HG03565 (cell line): ENCODE measurements around the gene GNA14.
"Not testable (repeated sequence)": the region's sequence is repeated elsewhere in the genome, so short reads cannot be mapped to it uniquely, and the experiment has no call there.

Experiments used
- ATAC-seq: cut with Tn5 transposase; IDR thresholded peaks from one replicate; pipeline ENCODE4 v1.9.1; 2021; ENCODE audit warnings: mild to moderate bottlenecking, moderate library complexity; ENCODE audit not compliant: unreplicated experiment

Gene GNA14

GRCh38 chr9:77455312-77455927 is 192.7 kb downstream of the GNA14 start:
- no peak for ATAC-seq

GRCh38 chr9:77454663-77455062 is 193.5 kb downstream of the GNA14 start:
- ATAC-seq, result no peak

DNA sequence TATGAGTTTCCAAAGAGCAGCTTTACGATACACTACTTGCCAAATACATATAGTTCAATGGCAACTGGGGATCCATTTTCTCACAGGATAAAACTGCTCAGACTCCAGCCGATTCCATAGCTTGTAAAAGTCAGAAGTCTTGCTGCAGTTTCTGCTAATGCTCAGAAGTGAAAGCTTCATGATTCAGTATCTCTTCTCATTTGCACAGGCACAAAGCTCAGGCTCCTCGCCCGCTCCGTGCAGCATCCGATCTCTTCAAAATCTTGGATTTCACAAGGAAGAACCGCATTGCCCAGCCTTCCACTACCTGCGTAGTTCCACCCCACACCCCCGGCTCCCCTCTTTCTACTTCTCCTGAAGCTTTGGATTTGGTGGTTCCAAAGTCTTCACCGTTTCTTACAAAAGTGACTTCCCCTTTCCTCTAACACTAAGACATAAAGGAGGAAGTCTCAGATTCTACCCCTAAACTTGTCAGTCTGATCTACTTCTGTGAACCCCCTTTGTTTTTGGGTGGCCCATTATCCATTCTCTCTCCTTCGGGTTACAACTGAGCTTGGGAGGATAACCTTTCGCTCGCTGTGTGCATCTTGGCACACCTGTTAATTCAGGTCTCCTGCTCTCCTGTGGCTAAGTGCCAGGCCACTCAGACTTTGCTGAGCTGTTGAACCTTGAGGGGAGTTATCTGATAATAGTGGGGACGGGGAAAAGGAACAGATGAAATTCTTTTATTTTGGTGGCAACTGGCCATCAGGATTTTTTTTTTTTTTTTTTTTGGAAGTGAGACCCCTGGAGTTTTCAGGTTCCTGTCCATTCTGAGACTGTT is 194.1 kb downstream of the GNA14 start:
- ATAC-seq, result no peak

GRCh38 chr9:77451507-77451906 is 196.6 kb downstream of the GNA14 start:
- ATAC-seq, result no peak

- no peak for ATAC-seq
These were observed 198.0 kb downstream of the GNA14 start for GRCh38 chr9:77450085-77450475.

DNA sequence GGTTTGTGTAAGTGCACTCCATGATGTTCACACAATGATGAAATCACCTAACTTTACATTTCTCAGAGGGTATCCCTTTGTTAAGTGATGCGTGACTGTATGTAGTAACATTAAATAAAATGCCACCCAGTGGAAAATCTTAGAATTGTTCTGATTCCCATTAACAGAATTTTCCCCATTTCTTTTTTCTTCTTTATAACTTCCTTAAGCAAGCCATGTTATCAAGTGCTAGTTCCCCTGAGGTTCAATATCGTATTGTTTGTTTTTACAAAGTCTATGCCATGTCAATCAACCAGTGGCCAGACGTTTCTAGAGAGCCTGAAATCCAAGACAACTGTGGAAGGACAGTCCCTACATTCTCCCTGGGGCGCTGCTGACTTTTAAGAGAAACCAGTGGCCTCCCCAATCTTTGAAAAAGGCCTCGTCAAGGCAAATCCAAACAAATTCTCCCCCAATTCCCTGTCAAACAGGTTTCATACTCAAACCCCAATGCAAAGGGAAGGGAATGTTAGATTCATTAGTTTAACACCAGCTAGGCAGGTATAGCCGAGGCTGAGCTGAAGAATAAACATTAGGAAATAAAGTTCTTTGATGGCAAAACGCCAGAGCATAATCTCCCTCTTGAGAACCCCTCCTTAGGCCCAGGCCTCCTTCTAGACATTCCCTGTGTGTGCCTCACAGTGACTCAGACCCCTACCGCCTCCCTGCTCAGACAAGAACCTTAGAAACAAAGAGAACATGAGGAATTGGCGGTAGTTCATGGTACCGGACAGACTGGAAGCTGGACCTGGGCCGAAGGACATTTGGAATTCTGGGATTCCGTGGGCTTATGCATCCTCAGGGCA is 198.7 kb downstream of the GNA14 start:
- no peak for ATAC-seq

GRCh38 chr9:77447646-77448045 is 200.5 kb downstream of the GNA14 start:
- no peak for ATAC-seq

- ATAC-seq, result no peak
These were observed 205.7 kb downstream of the GNA14 start for GRCh38 chr9:77442436-77442835.

DNA sequence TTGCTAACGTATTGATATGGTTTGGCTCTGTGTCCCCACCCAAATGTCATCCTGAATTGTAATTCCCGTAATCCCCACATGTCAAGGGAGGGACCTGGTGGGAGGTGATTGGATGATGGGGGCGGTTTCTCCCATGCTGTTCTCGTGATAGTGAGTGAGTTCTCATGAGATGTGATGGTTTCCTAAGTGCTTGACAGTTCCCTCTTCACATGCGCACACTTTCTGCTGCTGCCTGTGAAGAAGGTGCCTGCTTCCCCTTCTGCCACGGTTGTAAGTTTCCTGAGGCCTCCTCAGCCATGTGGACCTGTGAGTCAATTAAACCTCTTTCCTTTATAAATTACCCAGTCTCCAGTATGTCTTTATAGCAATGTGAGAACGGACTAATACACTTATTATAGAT is 207.0 kb downstream of the GNA14 start:
- ATAC-seq, result not testable (repeated sequence)

DNA sequence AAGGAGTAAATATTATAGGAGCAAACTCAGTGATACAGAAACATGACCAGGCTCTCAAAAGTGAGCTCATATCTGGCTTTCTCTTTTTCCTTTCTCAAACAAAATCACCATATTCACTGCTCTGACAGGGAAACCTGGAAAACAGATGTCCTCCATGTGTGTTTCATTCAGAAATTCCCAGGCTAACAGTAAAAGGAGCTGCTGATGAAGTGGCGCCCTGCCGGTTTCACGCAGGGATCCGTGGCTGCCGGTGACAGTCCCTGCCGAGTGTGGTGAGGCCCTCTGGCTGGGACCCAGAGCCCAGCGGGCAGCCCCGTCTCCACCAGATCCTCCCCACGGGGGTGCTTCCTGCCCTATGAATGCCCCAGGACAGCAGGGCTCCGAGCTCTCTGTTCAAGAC is 208.1 kb downstream of the GNA14 start:
- no peak for ATAC-seq

GRCh38 chr9:77438653-77439052 is 209.5 kb downstream of the GNA14 start:
- no peak for ATAC-seq

DNA sequence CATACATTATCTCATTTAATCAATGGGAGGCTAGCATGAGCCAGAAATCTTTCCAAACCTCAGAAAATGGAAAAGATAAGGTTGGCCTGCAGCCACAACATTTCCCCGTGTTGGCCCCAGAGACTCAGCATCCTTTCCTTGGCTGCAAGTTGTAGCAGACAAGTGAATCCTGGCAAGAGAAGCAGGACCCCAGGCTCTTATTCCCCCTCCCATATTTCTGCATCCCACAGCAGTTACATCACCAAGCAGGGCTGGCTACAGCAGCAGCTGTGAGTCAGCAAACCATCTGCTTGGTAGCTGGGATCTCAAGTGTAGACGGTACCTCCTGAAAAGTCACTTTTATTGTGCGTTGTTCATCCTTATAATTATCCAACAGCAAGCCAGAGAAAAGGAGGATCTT is 212.4 kb downstream of the GNA14 start:
- ATAC-seq, result no peak

- no peak for ATAC-seq
These were observed 212.8 kb downstream of the GNA14 start for GRCh38 chr9:77435277-77435676.

DNA sequence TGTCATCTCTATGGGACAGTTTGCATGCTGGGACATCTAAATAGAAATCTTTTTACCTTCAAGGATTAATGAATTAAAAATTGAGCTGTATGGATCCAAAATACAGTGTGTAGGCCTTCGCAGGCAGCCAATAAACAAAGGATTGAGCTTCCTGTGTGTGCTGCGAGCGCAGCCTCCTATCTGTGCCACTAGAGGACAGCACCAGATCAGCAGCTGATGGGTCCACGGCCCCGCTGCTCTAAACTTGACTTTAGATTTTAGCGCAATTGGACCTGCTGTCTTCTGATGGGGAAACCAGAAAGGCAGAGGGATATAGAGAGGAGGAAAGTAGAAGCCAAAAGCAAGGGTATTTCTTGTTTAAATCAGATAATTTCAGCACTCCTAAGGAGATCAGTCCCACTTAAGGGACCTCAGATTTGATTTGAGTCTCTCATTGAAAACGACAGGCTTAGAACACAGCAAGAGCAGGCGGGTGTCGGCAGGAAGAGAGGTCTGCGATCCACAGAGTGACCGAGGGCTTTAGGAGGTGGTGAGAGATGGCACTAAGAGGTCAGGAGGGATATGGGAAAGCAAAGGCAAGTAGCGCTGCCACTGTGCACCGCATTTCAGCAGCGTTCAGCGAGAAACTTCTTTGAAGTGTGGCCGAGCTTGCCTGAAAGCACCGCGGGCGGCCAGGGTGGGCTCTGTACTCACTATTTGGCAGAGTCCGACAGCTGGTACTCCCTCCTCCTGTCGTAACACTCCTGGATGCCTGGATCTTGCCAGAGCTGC is 214.3 kb downstream of the GNA14 start:
- peak; percentile 92 for ATAC-seq

DNA sequence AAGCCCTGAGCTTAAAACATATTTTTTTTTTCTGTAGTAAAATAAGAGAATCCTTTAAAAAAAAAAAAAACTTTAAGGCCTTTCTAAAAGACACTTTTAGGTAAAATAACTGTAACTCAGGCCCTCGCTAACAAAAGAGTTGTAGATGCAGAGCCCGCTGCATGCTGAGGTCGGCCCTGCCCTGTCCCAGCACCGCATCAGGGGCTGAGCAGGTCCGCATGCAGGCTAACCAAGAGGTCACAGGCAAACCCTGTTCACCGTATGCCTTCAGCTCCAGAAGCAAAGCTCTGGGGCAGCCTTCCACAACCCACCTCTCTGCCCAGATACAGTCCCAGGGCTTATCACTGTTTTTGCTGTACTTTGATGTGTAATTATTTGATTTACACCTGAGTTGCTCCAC is 216.1 kb downstream of the GNA14 start:
- no peak for ATAC-seq

GRCh38 chr9:77429928-77430327 is 218.2 kb downstream of the GNA14 start:
- no peak for ATAC-seq

DNA sequence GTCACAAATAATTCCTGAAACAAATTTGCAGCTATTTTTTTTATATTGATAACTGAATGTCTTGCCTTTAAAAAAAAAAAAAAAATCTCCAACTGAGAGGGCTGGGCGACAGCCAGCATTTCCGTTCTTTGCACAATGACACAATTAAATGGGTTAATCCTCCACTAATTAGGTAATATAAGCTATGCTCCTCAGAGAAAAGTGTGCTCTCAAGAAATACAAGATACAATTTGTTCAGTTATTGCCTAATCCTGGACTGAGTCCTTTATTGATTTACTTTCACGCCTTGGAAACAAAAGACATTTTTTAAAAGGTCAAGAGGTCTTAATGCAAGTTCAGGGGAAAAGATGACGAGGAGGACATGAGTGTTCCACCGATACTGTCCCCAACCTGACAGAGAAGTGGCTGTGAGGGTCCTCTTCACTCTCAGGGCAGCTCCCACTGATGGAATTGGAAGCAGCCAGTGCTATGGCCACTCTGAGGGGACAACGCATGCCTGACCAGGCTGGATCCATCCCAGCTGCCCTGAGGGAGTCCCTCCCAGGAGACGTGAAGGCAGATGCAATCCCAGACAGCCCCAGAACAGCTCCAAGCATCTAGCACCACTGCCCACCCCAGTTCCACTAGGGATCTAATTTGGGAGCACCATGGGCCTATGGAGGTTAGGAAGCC is 220.7 kb downstream of the GNA14 start:
- ATAC-seq, result no peak

DNA sequence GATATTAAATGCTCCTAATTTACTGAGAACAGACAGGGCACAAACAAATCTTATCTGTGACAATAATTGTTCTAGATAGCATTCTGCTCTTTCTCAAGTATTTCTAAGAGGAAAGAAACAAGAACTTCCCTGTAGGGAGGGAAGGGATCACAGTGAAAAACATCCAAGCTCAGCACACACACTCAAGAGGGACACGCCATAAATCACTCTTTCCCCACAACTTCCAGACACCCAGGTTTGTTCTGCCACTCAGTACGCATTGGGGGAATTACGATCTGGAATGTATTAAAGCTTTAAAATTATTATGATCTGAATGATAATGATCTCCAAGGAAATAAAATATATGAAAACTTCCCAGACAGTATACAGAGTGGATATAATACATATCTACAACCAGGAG is 221.4 kb downstream of the GNA14 start:
- ATAC-seq, result no peak

DNA sequence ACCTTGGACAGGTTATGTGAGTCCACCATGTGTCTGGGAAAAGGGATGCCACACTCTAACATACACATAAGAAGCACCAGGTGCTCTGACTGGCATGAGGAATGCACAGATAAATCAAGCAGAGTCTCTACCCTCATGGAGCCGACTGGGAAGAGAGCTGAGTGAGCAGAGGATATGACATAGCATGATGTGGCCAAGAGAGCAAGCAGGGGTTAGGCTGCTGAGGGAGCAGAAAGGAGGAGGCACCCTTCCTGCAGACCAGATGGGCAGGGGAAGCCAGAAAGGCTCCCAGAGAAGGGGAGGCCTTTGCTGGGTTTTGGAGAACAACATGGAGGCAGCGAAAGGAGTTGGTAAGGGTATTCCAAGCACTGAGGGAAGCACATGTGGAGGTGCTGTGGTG is 223.1 kb downstream of the GNA14 start:
- ATAC-seq, result no peak

DNA sequence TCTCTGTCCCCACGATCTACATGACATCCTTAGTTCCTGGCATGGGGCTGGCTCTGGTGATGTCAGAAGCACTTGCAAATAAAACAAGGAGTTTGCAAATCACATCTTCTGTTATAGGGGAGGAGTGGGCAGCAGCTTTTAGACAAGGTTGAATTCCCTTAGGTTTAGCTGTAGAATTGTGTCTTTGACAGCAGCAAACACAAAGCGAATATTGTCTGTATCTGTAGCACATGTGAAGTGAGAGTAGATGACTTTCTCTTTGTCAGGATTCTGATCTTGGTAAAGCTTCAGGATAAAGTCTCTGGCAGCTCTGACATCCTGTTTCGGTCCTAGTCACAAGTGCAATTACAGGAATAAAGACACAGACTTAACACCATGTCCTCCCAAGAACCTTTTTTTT is 224.3 kb downstream of the GNA14 start:
- ATAC-seq, result no peak
